Measurements from ENCODE around the gene POU2F3. TPM values are rescaled to one million over a fixed set of nuclear protein-coding genes. Genes with fewer than 3 reads are reported as not detected.
A peak's percentile ranks its signal among the peaks of the same experiment; 100 is the strongest.

The POU2F3 gene
- total and polyA plus RNA-seq, 2 of the 8 experiments (the other 6 are each of a cell fraction or from before 2014, with no cell fraction given): 1.0 to 2.1 TPM

DNA sequence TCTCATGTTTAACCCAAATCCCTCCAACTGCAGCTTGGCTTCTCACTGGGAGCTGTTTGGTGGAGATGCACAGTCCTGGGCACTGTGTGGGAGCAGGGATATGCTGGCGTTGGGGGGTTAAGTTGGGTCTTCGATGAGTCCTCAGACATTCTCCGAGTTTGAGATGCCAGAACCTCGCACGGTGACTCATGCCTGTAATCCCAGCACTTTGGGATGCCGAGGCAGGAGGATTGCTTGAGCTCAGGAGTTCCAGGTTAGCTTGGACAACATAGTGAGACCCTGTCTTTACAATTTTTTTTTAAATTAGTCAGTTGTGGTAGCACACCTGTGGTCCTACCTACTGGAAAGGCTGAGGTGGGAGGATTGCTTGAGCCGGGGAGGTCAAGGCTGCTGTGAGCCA, 20.7 kb downstream of the POU2F3 start:
- Histone ChIP-seq H3K18ac (ENCODE audit: extremely low read depth, low read length) (no peak overlapping the region), H3K4me2 (ENCODE audit: insufficient read depth in 1 of 2, low read depth in 2 of 2, low read length in 2 of 2) (no peak overlapping the region), H3K56ac (replicated peaks; ENCODE audit: insufficient read length, low read depth, low read length) (no peak overlapping the region), H2BK5ac (ENCODE audit: low read depth, low read length) (no peak overlapping the region), H3K4ac (replicated peaks; ENCODE audit: insufficient read length, low read depth, low read length) (no peak overlapping the region), H2BK20ac (ENCODE audit: low read length) (0 out of 2 replicates have a peak overlapping the region, but pooled peaks have one; percentile 51), H2BK12ac (ENCODE audit: low read depth, low read length) (no peak overlapping the region), H4K5ac (ENCODE audit: insufficient read length, low read depth, low read length) (no peak overlapping the region), H4K91ac (replicated peaks; ENCODE audit: insufficient read length, low read length) (no peak overlapping the region), H3K27me3 (replicated peaks in 1 of 4; ENCODE audit: control insufficient read depth in 3 of 4, extremely low read depth in 1 of 4, insufficient read depth in 3 of 4, low read length in 3 of 4) (peaks cover 0 to 6% (median 3%) of the 10 kb centered on the region in 4 experiments; a peak in 4 of 7 replicates), H2BK120ac (replicated peaks; ENCODE audit: low read depth, low read length) (no peak overlapping the region), H3K79me1 (ENCODE audit: low read depth, low read length) (no peaks in the 10 kb centered on the region; the same call in 1 of the 2 replicates), H2BK15ac (ENCODE audit: low read length) (0 out of 2 replicates have a peak overlapping the region, but pooled peaks have one; percentile 47), H3K23me2 (ENCODE audit: low read depth, low read length) (no peaks in the 10 kb centered on the region; the same call in 1 of the 2 replicates), H3K36me3 (ENCODE audit: control insufficient read depth in 2 of 4, insufficient read depth in 4 of 4, low read length in 3 of 4) (no peaks in the 10 kb centered on the region), H3K23ac (ENCODE audit: insufficient read length) (no peak overlapping the region), H4K20me1 (replicated peaks in 1 of 2; ENCODE audit: control insufficient read depth in 1 of 2, insufficient read depth in 2 of 2, low read length in 2 of 2) (no peaks in the 10 kb centered on the region), H3K79me2 (ENCODE audit: control insufficient read depth in 1 of 2, insufficient read depth in 2 of 2, low read length in 2 of 2) (no peaks in the 10 kb centered on the region), H2AK5ac (ENCODE audit: low read depth, low read length) (no peak overlapping the region), H4K8ac (ENCODE audit: extremely low read depth, insufficient read depth, low read length) (no peak overlapping the region), H3K27ac (ENCODE audit: low read depth, low read length) (no peak overlapping the region), H3K9me3 (ENCODE audit: insufficient read depth in 2 of 2, low read depth in 1 of 2, low read length in 1 of 2) (no peaks in the 10 kb centered on the region), H3K9ac (replicated peaks in 1 of 4; ENCODE audit: extremely low read depth in 1 of 4, low read depth in 3 of 4, low read length in 3 of 4) (no peak overlapping the region), H3K4me3 (ENCODE audit: extremely low read depth in 1 of 4, insufficient read depth in 2 of 4, low read depth in 3 of 4, low read length in 4 of 4) (no peak overlapping the region), H2AFZ (ENCODE audit: low read length) (no peak overlapping the region), H3K4me1 (replicated peaks in 1 of 4; ENCODE audit: control insufficient read depth in 3 of 4, insufficient read depth in 4 of 4, low read length in 3 of 4) (peaks cover 6 to 18% (median 10%) of the 10 kb centered on the region in 4 experiments), H3K14ac (ENCODE audit: insufficient read length) (no peak overlapping the region)
- POLR2A ChIA-PET (ENCODE audit: partially characterized antibody): interaction anchor here (0.7 to 1.4 kb wide), 2 partner anchors 24 to 41 kb away, joined by 3 to 5 read pairs; no protein-coding TSS in a partner anchor
- TF ChIP-seq, protein P1, sequence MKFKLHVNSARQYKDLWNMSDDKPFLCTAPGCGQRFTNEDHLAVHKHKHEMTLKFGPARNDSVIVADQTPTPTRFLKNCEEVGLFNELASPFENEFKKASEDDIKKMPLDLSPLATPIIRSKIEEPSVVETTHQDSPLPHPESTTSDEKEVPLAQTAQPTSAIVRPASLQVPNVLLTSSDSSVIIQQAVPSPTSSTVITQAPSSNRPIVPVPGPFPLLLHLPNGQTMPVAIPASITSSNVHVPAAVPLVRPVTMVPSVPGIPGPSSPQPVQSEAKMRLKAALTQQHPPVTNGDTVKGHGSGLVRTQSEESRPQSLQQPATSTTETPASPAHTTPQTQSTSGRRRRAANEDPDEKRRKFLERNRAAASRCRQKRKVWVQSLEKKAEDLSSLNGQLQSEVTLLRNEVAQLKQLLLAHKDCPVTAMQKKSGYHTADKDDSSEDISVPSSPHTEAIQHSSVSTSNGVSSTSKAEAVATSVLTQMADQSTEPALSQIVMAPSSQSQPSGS (IDR thresholded peaks at IDR 0.05; ENCODE audit: low read length): no peak
- TF ChIP-seq CEBPB (IDR thresholded peaks at IDR 0.05; ENCODE audit: low read depth, low read length) (no peak), TEAD4 (IDR thresholded peaks at IDR 0.05; ENCODE audit: low read depth, low read length) (no peak), RXRA (IDR thresholded peaks at IDR 0.05; ENCODE audit: insufficient read depth, low read depth, low read length) (no peak)
- 90% methylated on average over 7 of the region's 7 CpGs; no CpG with 5 or more reads in 1 of the 2 experiments for WGBS, 2 experiments (ENCODE audit: extremely low coverage in 1 of 2, insufficient coverage in 1 of 2, insufficient read length in 1 of 2, insufficient replicate concordance in 2 of 2, low coverage in 1 of 2, low lambda C conversion rate in 2 of 2, missing lambda C conversion rate in 1 of 2)
- DNase-seq (ENCODE audit: low read depth in 1 of 2, low spot score in 2 of 2) (no peak), FAIRE-seq (no peak)
- CTCF ChIA-PET (ENCODE audit: partially characterized antibody): interaction anchor here (0.6 to 41.2 kb wide), 6 partner anchors 13 to 145 kb away, joined by 3 to 1412 read pairs (median 6); no protein-coding TSS in a partner anchor
